NCI-H2107 treated with DMSO at 0.1 percent for 48 hours (cell line): ENCODE data around the gene SLC27A2.

Source experiments
- DNase-seq: peaks from one replicate; lab custom pipeline; 2025; ENCODE audit not compliant: unreplicated experiment; lab: John Stamatoyannopoulos, UW

Gene SLC27A2

DNA sequence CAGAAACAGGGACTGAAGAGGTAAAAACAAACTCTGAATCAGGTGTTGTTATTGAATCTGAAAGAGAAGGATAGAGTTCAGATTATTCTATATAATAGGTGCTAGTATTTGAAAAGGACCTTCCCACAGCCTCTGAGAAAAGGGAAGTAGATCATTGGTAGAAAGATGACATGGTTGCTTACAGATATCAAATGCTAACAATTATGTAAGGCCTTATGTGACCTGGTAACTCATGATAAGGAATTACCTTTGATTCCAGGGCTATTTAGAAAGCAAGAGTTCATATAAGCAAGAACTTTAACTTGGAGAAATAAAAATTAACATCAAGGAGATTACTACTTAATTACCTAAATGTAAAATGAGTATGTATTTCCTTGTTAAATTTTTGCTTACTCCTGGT, 7.6 kb downstream of the SLC27A2 start:
- DNase-seq, result no peak

DNA sequence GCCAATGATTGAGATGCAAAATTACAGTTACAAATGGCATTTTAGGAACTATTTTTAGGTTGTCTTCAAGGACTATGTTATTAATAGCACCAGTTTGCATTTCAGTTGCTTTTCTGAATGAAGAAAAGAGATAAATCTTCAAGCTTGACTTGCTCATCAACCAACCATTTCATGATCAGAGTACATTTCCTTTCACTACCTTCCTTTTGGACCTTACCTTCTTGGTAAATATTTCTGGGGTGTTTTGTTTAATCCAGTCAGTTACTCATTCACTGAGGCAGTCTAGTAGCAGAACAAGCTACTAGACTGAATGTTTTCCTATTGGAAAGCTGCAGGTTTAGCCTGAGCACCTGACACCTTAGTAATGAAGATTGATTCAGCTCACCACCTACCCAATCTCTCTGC, 8.2 kb downstream of the SLC27A2 start:
- DNase-seq, result no peak

DNA sequence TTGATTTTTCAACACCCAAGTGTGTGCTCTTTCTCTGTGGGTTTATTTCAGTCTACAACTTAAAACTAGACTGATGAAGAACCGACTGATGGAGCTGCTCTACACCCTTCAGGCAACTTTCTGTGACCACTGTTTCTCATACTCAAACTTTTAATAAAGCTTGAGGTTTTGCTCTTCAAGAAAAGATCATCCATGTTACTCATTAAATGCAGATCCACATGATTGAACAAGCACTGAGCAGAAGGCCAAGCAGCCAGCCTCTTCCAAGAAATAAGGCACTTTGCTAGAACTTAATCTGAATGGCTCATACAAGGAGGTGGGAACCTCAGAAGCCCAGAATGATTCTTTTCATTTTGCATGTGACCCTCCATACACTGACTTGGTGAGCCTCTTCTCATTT, 8.7 kb downstream of the SLC27A2 start:
- DNase-seq, result no peak

DNA sequence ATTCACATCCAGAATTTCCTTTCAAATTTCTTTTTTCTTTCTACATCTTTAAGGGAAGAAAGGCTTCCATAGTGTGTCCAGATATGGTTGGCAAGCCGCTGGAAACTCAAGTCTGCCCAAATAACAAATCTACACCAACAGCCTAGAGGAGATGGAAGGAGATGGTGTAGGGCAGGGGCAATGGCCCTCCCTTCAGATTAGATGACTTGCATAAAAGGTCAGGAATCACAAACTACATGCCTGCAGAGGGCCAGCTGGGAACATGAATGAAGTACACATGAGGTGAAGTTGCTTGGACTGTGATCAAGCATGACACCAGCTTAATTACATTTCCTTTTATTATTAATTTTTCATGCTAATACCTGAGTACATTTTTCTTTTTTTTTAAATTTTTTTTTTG, 10.2 kb downstream of the SLC27A2 start:
- no peak for DNase-seq

DNA sequence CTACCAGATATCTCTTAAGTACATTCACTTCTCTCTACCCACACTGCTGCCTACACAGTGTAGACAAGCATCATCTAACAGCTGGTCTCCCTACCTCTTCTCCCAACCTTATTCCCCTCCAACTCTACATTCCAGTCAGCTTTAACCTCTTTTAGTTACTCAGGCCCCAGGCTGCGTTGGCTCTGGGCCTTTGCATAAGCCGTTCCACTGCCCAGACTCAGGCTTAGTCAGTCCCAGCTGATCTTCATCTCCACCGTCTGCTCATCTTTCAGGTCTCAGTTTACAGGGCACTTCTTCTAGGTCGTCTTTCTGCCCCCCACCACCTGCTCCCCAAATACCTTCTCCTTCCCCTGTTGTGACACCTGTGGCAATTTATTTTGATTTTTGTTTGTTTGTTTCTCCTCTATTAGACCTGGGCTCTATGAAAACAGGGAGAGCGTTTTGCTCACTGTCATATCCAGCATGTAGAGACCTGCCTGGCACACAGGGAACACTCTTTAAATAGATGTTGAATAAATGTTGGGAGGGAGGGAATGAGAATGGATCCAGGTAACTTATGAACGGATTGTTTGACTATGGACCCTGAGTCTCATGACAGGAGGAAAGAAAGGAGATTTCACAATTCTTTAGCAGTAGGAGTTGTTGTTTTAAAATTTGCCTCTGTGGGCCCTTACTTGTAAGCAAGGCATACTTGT, 11.1 kb downstream of the SLC27A2 start:
- DNase-seq, result no peak

DNA sequence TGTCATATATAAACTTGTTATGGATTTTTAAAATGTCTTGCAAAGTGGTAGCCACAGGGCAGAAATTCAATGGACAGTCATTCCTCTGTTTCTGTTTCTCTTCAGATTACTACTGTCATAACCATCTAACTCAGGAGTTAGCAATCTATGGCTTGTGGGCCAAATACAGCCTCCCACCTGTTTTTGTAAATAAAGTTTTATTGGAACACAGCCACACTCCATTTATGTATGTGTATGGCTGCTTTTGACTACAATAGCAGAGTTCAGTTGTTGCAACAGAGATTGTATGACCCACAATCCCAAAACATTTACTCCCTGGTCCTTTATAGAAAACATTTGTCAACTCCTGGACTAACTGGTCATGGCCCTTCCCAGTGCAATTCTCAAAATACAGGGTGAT, 20.0 kb downstream of the SLC27A2 start:
- no peak for DNase-seq

DNA sequence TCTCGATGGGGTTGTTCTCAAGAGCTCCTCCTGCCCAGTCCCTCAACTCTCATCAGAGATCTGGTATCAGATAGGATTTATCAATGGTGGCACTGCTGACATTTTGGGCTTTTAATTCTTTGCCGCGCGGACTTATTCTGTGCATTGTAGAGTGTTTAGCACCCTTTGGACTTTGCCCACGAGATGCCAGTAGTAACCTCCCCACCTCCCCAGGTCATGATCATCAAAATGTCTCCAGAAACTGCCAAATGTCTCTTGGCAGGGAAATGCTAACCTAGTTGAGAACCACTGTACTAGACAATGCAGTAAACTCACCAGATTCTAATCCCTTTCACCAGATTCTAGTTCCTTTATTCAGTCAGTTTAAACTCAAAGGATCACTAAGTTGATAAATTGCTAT, 24.0 kb downstream of the SLC27A2 start:
- no peak for DNase-seq

DNA sequence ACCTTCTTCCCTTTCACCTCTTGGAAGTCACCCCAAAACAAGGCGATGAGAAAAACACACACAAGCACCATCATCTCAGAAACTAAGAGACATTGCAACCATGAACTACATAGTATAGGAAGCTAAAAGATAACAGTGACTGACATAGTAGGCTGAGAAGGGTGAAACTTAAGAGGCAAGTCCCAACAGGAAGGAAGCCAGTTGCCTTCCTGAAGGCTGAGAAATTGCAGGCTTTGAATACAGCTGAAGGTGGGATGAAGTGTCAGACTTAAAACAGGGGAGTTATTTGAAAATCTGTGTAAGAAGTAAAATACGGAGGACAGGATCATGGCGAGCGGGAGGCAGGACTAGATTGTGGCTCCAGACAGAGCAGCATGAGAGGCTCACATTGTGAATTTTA, 27.8 kb downstream of the SLC27A2 start:
- DNase-seq, result no peak

DNA sequence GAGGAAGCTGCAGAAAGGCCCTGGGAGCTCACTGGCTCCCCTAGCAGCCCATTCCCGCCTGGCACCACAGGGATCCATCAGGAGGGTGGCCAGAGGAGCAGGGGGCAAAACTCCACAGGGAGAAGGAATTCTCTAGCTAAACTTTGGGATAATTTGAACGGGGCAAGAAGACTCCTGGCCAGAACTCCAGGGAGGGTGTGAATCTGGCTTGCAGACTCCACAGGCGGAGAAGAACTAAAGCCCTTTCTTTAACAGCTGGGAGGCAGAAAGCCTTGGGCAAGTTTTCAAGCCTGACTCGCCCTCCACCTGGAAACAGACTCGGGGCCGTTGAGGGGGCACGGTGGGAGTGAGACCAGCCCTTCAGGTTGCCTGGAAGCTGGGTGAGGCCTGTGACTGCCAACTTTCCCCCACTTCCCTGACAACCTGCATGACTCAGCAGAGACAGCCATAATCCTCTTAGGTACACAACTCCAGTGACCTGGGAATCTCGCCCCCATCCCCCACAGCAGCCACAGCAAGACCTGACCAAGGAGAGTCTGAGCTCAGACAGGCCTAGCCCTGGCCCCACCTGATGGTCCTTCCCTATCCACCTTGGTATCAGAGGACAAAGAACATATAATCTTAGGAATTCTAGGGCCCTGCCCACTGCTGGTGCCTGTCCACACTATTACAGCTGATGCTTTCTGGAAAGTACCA, 28.6 kb downstream of the SLC27A2 start:
- DNase-seq, result no peak

DNA sequence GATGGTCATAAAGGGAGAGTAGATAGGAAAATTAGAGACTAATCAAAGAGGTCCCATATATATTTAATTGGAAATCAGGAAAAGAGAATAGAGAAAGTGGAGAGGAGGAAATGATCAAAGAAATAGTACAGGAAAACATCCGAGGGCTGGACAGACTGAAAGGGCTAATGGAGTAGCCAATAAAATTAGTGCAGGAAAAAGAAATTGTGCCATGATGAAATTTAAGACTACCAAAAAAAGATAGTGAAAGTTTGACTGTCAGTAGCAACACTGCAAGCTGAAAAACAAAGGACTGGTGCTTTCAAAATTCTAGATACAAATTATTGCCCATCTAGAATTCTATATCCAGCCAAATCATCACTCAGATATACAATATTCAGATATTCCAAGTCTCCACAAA, 36.3 kb downstream of the SLC27A2 start:
- DNase-seq, result no peak

DNA sequence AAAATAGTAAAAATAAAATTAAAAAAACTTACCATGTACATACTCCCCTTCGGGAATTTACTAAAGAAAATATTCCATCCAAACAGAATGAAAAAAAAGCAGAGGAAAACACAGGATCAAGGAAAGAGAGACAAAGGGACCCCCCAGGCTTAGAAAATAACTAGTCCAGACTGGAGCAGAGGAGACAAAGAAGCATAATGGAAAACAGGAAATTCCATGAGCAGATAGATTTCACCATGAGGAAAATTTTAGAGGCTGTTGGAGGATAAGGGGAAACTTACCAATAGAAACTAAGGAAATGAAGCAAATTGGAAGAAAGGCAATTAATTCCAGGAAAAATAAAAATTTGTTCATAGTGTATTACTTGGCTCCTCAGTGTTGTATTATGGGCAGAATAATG, 36.7 kb downstream of the SLC27A2 start:
- no peak for DNase-seq

DNA sequence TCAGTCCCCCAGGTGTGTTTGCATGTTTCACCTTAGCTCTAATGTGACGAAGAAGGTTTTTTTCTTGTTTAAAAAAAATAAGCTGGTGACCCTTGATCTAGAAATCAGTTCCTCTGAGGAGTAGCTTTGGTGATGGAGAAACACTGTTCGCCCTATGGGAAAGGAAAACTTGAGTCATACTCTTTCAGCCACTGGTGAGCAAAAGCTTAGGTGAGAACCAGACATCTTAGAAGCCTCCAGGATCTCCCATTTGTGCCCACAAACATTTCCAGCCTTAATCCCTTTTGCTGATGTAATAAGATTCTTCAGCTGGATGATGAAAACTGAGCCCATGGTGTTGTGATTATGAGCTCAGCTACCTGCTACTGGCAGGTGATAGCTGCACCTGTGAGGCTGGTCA, 37.8 kb downstream of the SLC27A2 start:
- DNase-seq, result peak; percentile 55

DNA sequence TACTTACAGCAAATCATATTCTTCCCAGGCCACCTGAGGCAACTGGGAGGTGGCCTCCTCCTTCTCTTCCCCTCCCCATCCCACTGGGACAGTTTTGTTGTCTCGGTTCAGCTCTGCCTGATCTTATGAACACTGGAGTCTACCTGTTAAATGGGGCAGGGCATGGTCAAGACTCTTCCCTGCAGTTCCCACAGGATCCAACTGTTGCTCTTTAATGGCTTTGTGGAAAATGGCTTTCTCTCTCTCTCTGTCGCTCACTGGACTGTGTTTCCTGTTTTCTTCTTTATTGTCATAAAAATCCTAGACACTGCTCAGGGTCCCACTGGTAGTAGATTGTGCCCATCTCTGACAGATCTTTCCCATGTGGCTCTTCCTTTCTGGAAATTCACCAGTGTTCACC, 40.2 kb downstream of the SLC27A2 start:
- no peak for DNase-seq

DNA sequence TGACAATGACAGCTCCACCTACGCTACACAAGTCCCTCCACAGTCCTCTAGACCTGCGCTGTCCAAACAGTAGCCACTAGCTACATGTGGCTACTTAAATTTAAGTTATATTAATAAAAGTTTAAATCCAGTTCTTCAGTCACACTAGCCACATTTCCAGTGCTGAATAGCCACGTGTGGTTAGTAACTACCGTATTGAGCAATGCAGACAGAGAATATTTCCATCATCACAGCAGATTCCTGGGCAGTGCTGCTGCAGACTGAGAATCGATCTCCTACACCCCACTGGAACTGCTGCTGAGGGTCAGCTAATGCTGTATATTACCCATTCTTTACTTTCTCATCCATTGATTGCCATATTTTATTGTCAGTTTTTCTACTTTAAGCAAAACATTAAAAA, 42.6 kb downstream of the SLC27A2 start:
- no peak for DNase-seq

DNA sequence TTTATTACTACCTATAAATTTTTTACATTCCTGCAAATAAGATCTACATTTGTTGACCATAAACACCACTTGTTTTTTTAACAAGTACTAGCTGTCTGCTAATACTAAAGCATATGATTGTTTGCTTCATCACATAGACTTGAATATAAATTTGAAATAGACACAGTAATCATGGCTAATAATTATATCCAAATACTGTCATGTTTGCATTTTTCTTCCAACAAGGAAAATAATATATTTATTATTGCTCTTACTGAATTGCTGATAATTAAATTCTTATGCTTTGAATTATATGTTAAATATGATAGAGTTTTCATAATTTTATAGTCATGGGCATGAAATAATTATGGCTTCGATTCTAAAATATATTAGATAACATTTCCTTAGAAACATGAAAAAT, 43.1 kb downstream of the SLC27A2 start:
- no peak for DNase-seq

DNA sequence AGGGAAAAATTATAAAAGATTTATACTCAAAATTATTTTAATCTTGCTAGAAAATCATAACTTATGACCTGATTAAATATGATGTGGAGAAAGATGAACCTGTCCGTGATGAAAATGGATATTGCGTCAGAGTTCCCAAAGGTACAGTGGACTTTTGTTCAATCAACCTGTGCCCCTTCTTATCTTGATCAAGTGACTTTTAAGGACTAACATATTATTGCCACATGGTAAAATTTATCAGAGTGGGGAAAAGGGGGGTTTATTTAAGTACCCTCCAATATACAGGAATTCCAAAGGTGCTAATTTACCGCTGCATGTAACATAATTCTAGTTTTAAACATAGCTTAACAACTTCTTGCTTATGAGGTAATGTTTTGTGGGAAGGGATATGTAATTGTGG, 43.9 kb downstream of the SLC27A2 start:
- DNase-seq, result no peak

DNA sequence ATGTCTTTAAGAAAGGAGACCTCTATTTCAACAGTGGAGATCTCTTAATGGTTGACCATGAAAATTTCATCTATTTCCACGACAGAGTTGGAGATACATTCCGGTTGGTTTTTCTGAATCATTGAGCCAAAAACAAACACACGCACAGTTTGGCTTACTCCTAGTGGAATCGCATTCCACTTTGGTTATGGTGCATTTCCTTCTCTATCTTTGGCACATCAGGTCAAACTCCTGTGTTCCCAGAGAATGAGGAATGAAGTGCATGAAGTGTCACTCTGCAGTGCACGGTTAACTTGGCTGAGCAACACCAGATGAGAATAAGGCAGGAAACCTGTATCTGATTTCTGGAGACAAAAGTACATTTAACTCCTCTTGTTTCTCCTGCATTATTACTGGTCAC, 45.1 kb downstream of the SLC27A2 start:
- DNase-seq, result no peak

DNA sequence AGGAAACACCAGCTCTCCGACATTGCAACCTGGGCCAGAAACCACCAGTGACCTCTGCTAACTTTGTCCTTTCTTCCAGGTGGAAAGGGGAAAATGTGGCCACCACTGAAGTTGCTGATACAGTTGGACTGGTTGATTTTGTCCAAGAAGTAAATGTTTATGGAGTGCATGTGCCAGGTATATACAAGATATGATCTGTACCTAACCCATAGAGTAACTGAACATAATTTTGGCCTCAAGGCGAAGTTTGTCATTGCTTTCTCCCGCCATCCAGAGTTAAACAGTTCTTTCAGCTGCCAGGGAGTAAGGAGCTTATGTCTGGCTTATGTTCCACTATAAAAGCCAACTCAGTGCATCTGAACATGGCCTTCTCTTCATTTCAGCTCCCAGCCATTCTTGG, 46.9 kb downstream of the SLC27A2 start:
- DNase-seq, result no peak

DNA sequence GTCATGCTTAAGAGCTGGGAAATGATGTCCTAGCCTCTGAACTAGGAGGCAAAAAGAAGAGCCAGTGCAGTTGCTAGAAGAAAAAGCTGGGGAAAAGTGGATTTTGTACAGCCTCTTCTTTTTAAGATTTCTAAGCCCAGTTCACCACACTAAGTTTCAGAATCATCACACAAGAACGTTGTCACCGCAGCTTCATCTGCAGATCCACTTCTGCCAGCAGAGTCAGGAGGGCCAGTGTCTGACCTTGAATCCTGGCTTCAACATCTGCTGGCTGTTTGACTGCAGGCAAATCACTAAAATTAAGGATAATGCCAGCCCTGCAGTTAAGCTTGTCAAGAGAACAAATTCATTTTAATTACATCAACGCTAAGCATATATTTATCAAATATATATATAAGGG, 47.3 kb downstream of the SLC27A2 start:
- DNase-seq, result no peak

DNA sequence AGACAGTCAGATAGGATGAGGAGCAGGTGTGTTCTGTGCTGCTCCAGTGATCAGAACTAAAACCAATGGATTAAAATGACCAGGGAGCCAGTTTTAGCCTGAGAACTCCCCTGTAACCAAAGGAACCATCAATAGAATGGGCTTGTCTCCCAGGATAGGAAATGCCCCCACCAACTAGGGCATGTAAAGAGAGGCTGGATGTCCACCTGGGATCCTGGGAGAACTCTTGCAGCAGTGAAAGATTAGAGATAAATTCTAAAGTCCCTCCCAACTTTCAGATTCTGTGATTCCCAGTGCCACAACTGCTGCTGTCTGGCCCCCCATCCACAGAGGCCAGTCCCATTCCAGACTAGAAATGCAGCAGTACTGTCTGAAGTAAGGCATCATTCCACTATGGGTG, 49.8 kb downstream of the SLC27A2 start:
- no peak for DNase-seq

DNA sequence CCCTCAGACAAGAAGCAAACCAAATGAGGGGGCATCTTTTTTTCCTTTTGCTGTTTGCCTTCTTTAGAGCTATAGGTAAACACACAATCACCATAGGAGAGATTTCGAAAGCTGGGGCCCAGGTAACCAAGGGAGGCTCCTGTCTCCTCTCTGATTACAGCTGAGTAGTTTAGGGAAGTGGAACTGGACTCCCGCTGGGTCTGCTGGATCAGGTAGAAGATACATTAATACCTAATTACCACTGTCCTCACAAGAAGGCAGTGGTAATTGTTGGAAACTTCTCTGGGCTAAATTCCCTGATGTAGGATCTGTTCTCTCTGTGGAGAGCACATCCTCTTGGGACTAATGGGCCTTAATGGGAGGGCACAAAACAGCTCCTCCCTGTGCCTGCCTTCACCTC, 50.8 kb downstream of the SLC27A2 start:
- DNase-seq, result no peak

DNA sequence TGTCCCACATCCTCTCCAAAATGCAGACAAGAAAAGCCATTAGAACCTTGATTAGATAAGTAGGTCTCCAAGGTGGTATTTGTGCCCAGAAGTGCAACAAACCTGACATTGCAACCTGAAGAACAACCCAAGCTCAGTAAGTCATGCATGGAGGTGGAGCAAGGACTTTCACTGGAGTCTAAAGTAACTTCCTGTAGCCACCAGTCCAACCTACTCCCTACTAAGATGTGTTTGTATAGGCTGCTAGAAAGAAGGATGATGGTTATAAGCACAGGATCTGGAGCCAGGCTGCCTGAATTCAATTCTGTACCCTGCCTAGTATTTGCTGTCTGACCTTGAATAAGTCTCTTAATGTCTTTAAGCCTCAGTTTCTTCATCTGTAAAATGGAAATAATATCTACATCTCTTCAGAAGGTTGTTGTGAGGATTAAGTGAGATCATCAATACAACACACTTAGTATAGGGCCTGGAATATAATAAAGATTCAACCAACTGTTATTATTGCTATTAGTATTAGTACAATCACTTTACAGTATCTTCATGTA, 51.3 kb downstream of the SLC27A2 start:
- DNase-seq, result no peak

DNA sequence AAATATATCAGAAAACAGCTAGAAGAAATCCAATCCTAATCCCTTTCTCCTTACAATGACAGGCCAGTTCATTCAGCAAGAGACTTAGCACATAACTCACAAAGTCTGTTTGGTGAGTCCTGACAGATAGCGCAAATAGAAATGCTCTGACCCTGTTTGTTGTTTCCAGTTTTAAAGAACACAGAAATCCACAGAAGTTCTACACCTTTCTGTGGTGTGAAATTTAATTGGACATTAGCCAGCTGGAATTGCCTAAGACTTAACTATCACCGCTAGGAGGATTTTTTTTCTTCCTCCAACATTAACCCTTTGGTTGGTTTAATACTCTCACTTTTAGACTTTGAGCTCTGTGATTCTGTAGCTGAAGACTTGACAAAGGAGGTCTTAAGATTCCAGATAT, 52.8 kb downstream of the SLC27A2 start:
- no peak for DNase-seq
